Uterus (tissue), 4 donors: Measurements from ENCODE around the gene DDIT4. TPM values are rescaled to one million over a fixed set of nuclear protein-coding genes. Genes with fewer than 3 reads are reported as not detected.

ENCODE experiments used
- DNase-seq, 2 donors: peaks; one replicate each; pipeline ENCODE4 v3.0.0-alpha.2; 2019 to 2020
- H3K27ac ChIP-seq, 2 donors: fragments of 200-600 bp; sonication (generic); 1 replicate in 1 of 2; 2 replicates in 1 of 2; pipeline ENCODE4 v1.5.1; 2016 to 2018
- H3K27me3 ChIP-seq, 2 donors: fragments of 200-600 bp; sonication (generic); one replicate each; pipeline ENCODE4 v1.5.1; 2018 to 2019; ENCODE audit warnings: control low read depth in 1 of 2
- H3K36me3 ChIP-seq, 2 donors: fragments of 200-600 bp; sonication (generic); one replicate each; pipeline ENCODE4 v1.5.1; 2019; ENCODE audit warnings: control low read depth in 1 of 2
- H3K4me1 ChIP-seq, 2 donors: fragments of 200-600 bp; sonication (generic); one replicate each; pipeline ENCODE4 v1.5.1; 2018 to 2019; ENCODE audit warnings: control low read depth in 1 of 2
- H3K4me3 ChIP-seq, 2 donors: fragments of 200-600 bp; sonication (generic); 1 replicate in 1 of 2; 2 replicates in 1 of 2; pipeline ENCODE4 v1.5.1; 2018 to 2019; ENCODE audit warnings: mild to moderate bottlenecking in 1 of 2
- H3K9me3 ChIP-seq, 2 donors: fragments of 200-600 bp; sonication (generic); one replicate each; pipeline ENCODE4 v1.5.1; 2019; ENCODE audit warnings: control low read depth in 1 of 2
- POLR2A ChIP-seq, 2 donors: fragments of 450-650 bp; IDR thresholded peaks; one replicate each; pipeline ENCODE4 v1.6.1; 2016; ENCODE audit warnings: antibody characterized with exemption in 2 of 2, mild to moderate bottlenecking in 1 of 2, moderate library complexity in 1 of 2
- intact Hi-C: fragments of 100-400 bp; cut with DNase I; formaldehyde crosslinking; loops from one replicate; pipeline ENCODE4 v1.15.1; 2023; ENCODE audit warnings: low total_unique reads
- total RNA-seq, 4 donors: library from RNA; depleted of rRNA in 3 of 4; stranded (reverse); fragments of >200 nt in 3 of 4; gene quantifications; one replicate each; pipeline versions ENCODE4 v1.1.0 to v1.2.4, GENCODE V29; 2014 to 2023
- TF ChIP-seq, protein P1 (sequence below), 4 experiments: fragments of 200-600 bp in 2 of 4; fragments of 450-650 bp in 2 of 4; sonication (generic) in 2 of 4; IDR thresholded peaks; one replicate each; pipeline ENCODE4 v1.5.1; 2016 to 2019; ENCODE audit warnings: antibody characterized with exemption in 4 of 4, mild to moderate bottlenecking in 2 of 4, moderate library complexity in 1 of 4
- donor health status: DM: yes; HTN: yes; CAD: no.

DDIT4 gene
- total RNA-seq, 4 donors from 2014 or later = 118 to 210 (median 145) TPM

DNA sequence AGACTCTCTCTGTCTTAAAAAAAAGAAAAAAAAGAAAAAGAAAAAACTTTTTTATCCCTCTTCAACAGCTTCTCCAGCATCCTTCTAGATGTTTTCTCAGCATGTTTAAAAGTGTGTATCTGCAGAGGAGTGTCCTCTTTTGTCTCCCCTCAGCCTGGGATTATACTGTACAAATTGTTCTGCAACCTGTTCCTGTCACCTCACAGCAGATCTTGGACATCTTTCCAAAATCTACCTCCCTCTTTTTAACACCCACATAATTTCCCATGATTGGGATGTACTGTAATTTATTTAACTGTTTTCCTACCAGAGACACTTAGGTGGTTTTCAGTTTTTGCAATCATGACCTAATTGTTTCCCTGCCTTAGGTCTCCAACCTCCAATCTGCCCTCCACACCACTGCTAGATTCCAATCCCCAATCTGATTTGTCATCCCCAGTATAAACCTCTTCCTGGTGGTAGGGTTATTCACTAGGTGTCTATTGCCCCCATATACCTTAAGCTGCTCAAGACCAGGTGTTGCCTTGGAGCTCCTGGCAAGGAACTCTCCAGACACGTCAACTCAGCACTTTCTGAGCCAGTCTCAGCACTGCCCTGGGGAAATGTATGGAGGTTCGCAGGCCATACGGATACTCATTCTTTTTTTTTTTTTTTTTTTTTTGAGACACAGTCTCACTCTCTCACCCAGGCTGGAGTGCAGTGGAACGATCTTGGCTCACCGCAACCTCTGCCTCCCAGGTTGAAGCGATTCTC lies 17.6 kb upstream of the DDIT4 start:
- DNase-seq = no peak
- intact Hi-C loops = no loop called here
- Histone ChIP-seq H3K9me3 (no peaks in the 10 kb centered on the region), H3K36me3 (no peaks in the 10 kb centered on the region), H3K27me3 (no peaks in the 10 kb centered on the region), H3K4me1 (peaks cover 33 to 48% of the 10 kb centered on the region in 2 donors), H3K27ac (peak overlapping the region; percentile 92 to 99), H3K4me3 (no peak overlapping the region)
- TF ChIP-seq, protein P1, sequence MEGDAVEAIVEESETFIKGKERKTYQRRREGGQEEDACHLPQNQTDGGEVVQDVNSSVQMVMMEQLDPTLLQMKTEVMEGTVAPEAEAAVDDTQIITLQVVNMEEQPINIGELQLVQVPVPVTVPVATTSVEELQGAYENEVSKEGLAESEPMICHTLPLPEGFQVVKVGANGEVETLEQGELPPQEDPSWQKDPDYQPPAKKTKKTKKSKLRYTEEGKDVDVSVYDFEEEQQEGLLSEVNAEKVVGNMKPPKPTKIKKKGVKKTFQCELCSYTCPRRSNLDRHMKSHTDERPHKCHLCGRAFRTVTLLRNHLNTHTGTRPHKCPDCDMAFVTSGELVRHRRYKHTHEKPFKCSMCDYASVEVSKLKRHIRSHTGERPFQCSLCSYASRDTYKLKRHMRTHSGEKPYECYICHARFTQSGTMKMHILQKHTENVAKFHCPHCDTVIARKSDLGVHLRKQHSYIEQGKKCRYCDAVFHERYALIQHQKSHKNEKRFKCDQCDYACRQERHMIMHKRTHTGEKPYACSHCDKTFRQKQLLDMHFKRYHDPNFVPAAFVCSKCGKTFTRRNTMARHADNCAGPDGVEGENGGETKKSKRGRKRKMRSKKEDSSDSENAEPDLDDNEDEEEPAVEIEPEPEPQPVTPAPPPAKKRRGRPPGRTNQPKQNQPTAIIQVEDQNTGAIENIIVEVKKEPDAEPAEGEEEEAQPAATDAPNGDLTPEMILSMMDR (IDR thresholded peaks at IDR 0.05) = no peak
- TF ChIP-seq POLR2A (IDR thresholded peaks at IDR 0.05) = no peak

DNA sequence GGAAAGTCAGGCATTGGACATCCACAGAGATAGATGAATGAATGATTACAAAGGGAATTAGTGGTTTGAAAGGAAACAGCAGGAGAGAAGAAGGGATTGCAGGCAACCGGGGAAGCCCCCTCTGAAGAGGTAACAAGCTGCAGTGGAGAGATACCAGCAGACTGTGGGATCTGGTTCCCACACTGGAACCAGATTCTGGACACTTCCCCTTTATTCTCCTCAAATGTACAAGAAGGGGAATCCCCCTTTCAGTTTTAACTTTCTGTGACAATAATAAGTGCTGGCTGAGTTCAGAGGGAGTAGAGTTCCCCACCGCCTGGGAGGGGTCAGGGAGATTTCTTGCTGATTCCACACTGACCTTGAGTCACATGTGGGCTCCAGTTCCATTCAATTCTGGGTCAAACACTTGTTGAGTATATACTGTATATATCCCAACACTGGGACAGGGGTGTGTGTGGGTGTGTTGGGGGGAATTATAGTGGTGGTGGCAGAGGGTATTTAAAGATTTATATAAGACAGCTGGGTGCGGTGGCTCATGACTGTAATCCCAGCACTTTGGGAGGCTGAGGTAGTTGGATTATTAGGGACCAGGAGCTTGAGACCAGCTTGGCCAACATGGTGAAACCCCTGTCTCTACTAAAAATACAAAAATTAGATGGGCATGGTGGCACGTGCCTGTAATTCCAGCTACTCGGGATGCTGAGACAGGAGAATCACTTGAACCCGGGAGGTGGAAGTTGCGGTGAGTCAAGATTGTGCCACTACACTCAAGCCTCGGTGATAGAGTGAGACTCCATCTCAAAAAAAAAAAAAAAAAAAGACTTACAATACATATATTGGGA lies 16.5 kb upstream of the DDIT4 start:
- H3K27me3 ChIP-seq = no peaks in the 10 kb centered on the region
- H3K4me1 ChIP-seq = peaks cover 33 to 48% of the 10 kb centered on the region in 2 donors
- no peaks in the 10 kb centered on the region for H3K9me3 ChIP-seq
- intact Hi-C loops = no loop called here
- H3K36me3 ChIP-seq = no peaks in the 10 kb centered on the region
- no peak overlapping the region for H3K4me3 ChIP-seq
- peak in 1 of 2 donors; percentile 8 for TF ChIP-seq POLR2A (IDR thresholded peaks at IDR 0.05)
- TF ChIP-seq, protein P1 (IDR thresholded peaks at IDR 0.05) = no peak
- DNase-seq = no peak
- peak overlapping the region; percentile 92 to 99 for H3K27ac ChIP-seq

DNA sequence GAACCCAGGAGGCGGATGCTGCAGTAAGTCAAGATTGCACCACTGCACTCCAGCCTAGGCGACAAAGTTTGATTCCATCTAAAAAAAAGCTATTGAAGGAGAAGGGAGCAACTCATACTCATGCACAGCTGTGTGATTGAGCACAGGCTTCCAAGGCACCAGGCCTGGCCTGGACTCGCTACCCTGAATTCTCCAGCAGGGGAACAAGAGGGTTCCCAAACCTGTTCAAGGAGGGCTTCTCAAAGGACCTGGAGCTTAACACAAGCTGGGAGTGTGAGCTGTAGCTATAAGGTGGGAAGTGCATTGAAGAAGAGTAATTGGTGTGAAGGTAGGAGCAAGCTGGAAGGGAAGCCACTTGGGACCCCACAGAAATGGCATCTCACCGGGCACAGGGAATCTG lies 15.1 kb upstream of the DDIT4 start:
- no peak overlapping the region for H3K4me3 ChIP-seq
- no peak for DNase-seq
- TF ChIP-seq, protein P1 (IDR thresholded peaks at IDR 0.05) = no peak
- TF ChIP-seq POLR2A (IDR thresholded peaks at IDR 0.05) = no peak
- H3K9me3 ChIP-seq = no peaks in the 10 kb centered on the region
- no peaks in the 10 kb centered on the region for H3K27me3 ChIP-seq
- H3K27ac ChIP-seq = peak overlapping the region; percentile 92 to 99
- H3K4me1 ChIP-seq = peaks cover 32 to 43% of the 10 kb centered on the region in 2 donors
- H3K36me3 ChIP-seq = no peaks in the 10 kb centered on the region
- intact Hi-C loops = no loop called here

DNA sequence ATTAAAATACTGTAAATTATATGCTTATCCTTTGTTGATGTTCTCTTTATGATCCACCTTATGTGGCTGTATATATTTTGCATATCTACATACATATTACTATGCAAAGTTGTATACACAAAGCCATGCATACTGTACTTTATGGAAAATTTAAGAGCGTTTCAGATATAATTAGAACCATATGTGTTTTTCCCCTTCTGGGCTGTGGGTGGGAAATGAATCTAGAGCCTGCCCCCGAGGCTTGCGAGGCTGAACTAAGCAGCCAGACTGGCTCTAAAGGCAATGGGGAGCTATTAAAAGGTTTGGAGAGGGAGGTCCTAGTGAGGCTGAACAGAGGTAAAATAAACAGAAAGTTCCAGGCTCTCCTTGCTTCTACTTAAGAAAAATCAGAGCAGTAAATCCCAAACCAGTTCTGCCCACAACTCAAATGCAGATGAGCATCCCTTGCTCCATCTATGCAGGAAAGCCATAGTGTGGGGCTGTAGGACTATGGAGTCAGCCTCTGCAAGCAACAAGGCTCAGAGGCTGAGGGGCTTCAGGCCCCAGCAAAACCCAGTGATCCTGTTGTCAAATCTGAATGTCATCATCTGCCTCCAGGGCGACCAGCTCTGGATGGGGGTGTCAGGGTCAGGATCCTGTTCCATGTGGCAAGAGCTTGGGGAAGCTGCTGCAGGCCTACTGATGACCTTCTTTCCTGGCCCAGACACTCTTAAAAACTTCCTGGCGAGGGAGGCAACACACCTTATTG lies 14.1 kb upstream of the DDIT4 start:
- Histone ChIP-seq H3K36me3 (no peaks in the 10 kb centered on the region), H3K9me3 (no peaks in the 10 kb centered on the region), H3K27me3 (no peaks in the 10 kb centered on the region), H3K4me1 (peaks cover 21 to 33% of the 10 kb centered on the region in 2 donors), H3K4me3 (no peak overlapping the region), H3K27ac (peak overlapping the region; percentile 92 to 99)
- no peak for DNase-seq
- intact Hi-C loops = no loop called here
- TF ChIP-seq, protein P1 (IDR thresholded peaks at IDR 0.05) = no peak
- peak; percentile 11 to 13 for TF ChIP-seq POLR2A (IDR thresholded peaks at IDR 0.05)
